IMR-90 (cell line): ENCODE data around the gene ISM2. TPM values are rescaled to one million over a fixed set of nuclear protein-coding genes. Genes with fewer than 3 reads are reported as not detected.

ENCODE experiments used
- ATAC-seq: fragments of 200-7000 bp; cut with Tn5 transposase; 2 replicates; pipeline ENCODE4 v1.9.1; 2020; ENCODE audit warnings: low read depth, mild to moderate bottlenecking, moderate library complexity
- BruUV-seq: library from RNA; stranded (reverse); fragments of 400-500 nt; replicated peaks from 2 replicates; lab custom pipeline; 2021; lab: Mats Ljungman, UMichigan
- CTCF ChIA-PET: fragments of 300-600 bp; formaldehyde crosslinking; extraction: SDS; loops from one replicate; lab custom pipeline; 2021; ENCODE audit warnings: antibody characterized with exemption; lab: Yijun Ruan, JAX
- POLR2A ChIA-PET: fragments of 300-600 bp; sonication (Branson Sonifier 250); formaldehyde crosslinking; loops from one replicate; lab custom pipeline; 2022; ENCODE audit warnings: antibody characterized with exemption; ENCODE audit not compliant: unreplicated experiment; lab: Charles Lee
- DNase-seq: peaks from one replicate; pipeline ENCODE4 v3.0.0; 2013
- H2AFZ ChIP-seq: replicated peaks from 2 replicates; pipeline ENCODE3; 2013; ENCODE audit warnings: low read length, mild to moderate bottlenecking; ENCODE audit not compliant: poor library complexity
- H2AK5ac ChIP-seq: 2 replicates; pipeline ENCODE4 v1.6.1; 2013; ENCODE audit warnings: low read depth, low read length, inconsistent platforms
- H2AK9ac ChIP-seq: replicated peaks from 2 replicates; pipeline ENCODE3; 2013; ENCODE audit warnings: mild to moderate bottlenecking, low read depth, low read length, moderate library complexity; ENCODE audit not compliant: poor library complexity
- H2BK120ac ChIP-seq: 2 replicates; pipeline ENCODE4 v1.6.1; 2013; ENCODE audit warnings: low read depth, low read length, inconsistent platforms
- H2BK15ac ChIP-seq: 3 replicates; pipeline ENCODE4 v1.6.1; 2013; ENCODE audit warnings: low read depth, low read length, inconsistent platforms
- H2BK20ac ChIP-seq: 2 replicates; pipeline ENCODE4 v1.6.1; 2013; ENCODE audit warnings: low read depth, mild to moderate bottlenecking, inconsistent platforms, low read length, moderate library complexity
- H2BK5ac ChIP-seq: 2 replicates; pipeline ENCODE4 v1.6.1; 2013; ENCODE audit warnings: mild to moderate bottlenecking, low read depth, low read length, inconsistent platforms; ENCODE audit not compliant: poor library complexity, severe bottlenecking
- H3K14ac ChIP-seq: replicated peaks from 2 replicates; pipeline ENCODE4 v1.6.1; 2013; ENCODE audit warnings: low read depth, low read length, inconsistent platforms
- H3K18ac ChIP-seq: 2 replicates; pipeline ENCODE4 v1.6.1; 2013; ENCODE audit warnings: low read depth, low read length, control low read depth
- H3K23ac ChIP-seq: 2 replicates; pipeline ENCODE4 v1.6.1; 2013; ENCODE audit warnings: low read depth, low read length, inconsistent platforms
- H3K27ac ChIP-seq: 2 replicates; pipeline ENCODE4 v1.5.1; 2013; ENCODE audit warnings: mild to moderate bottlenecking, control low read depth, low read length; ENCODE audit not compliant: insufficient read depth
- H3K27me3 ChIP-seq: 2 replicates; pipeline ENCODE4 v1.6.1; 2013; ENCODE audit warnings: low read length; ENCODE audit not compliant: control insufficient read depth, insufficient read depth
- H3K36me3 ChIP-seq: 2 replicates; pipeline ENCODE4 v1.6.1; 2013; ENCODE audit warnings: low read length, mixed read lengths; ENCODE audit not compliant: control insufficient read depth, insufficient read depth
- H3K4ac ChIP-seq: 2 replicates; pipeline ENCODE4 v1.6.1; 2013; ENCODE audit warnings: low read depth, low read length, inconsistent platforms
- H3K4me1 ChIP-seq: 2 replicates; pipeline ENCODE4 v1.6.1; 2013; ENCODE audit warnings: low read length, mixed read lengths; ENCODE audit not compliant: control insufficient read depth, insufficient read depth
- H3K4me2 ChIP-seq: 2 replicates; pipeline ENCODE4 v1.6.1; 2013; ENCODE audit warnings: low read depth, mild to moderate bottlenecking, control low read depth, low read length, moderate library complexity
- H3K4me3 ChIP-seq: 2 replicates; pipeline ENCODE4 v1.5.1; 2013; ENCODE audit warnings: low read depth, mild to moderate bottlenecking, control low read depth, low read length, moderate library complexity; ENCODE audit not compliant: insufficient read depth
- H3K56ac ChIP-seq: 2 replicates; pipeline ENCODE4 v1.6.1; 2013; ENCODE audit warnings: low read length, inconsistent platforms; ENCODE audit not compliant: insufficient read depth; ENCODE audit errors: extremely low read depth
- H3K79me1 ChIP-seq, 2 experiments: 2 replicates each; pipeline ENCODE4 v1.6.1; 2013; ENCODE audit warnings: low read length in 2 of 2, inconsistent platforms in 1 of 2, low read depth in 1 of 2
- H3K9ac ChIP-seq: 2 replicates; pipeline ENCODE4 v1.6.1; 2013; ENCODE audit warnings: low read depth, low read length, control low read depth
- H3K9me1 ChIP-seq: 2 replicates; pipeline ENCODE4 v1.6.1; 2013; ENCODE audit warnings: low read length, inconsistent platforms; ENCODE audit not compliant: insufficient read depth
- H3K9me3 ChIP-seq: 2 replicates; pipeline ENCODE4 v1.6.1; 2013; ENCODE audit warnings: low read length; ENCODE audit not compliant: control insufficient read depth, insufficient read depth
- H4K20me1 ChIP-seq: 2 replicates; pipeline ENCODE4 v1.6.1; 2013; ENCODE audit warnings: low read length, inconsistent platforms; ENCODE audit not compliant: insufficient read depth
- H4K5ac ChIP-seq: 2 replicates; pipeline ENCODE4 v1.6.1; 2013; ENCODE audit warnings: mild to moderate bottlenecking, low read depth, low read length, control low read depth
- H4K8ac ChIP-seq, 2 experiments: 2 replicates each; pipeline ENCODE4 v1.6.1; 2013; ENCODE audit warnings: low read depth in 2 of 2, low read length in 2 of 2, control low read depth in 1 of 2, inconsistent platforms in 1 of 2
- H4K91ac ChIP-seq: 2 replicates; pipeline ENCODE4 v1.6.1; 2013; ENCODE audit warnings: low read depth, low read length, inconsistent platforms; ENCODE audit not compliant: insufficient read depth
- BHLHE40 ChIP-seq: fragments of 150-350 bp; IDR thresholded peaks from 2 replicates; pipeline ENCODE4 v1.6.1; 2016; ENCODE audit warnings: mild to moderate bottlenecking, low read depth, low read length
- CEBPB ChIP-seq: IDR thresholded peaks from 2 replicates; pipeline ENCODE4 v1.6.1; 2012; ENCODE audit warnings: low read depth, low read length, improper control_type of control experiment
- CHD1 ChIP-seq: IDR thresholded peaks from 2 replicates; pipeline ENCODE4 v1.6.1; 2012; ENCODE audit warnings: low read depth, low read length, improper control_type of control experiment
- ELK1 ChIP-seq: fragments of 150-350 bp; IDR thresholded peaks from 2 replicates; pipeline ENCODE4 v1.6.1; 2016; ENCODE audit warnings: low read depth, mild to moderate bottlenecking, low read length, moderate library complexity, borderline replicate concordance
- FOS ChIP-seq: fragments of 150-350 bp; IDR thresholded peaks from 2 replicates; pipeline ENCODE4 v1.6.1; 2016; ENCODE audit warnings: low read depth, low read length
- MXI1 ChIP-seq: IDR thresholded peaks from 2 replicates; pipeline ENCODE4 v1.6.1; 2012; ENCODE audit warnings: low read depth, mild to moderate bottlenecking, low read length, moderate library complexity, borderline replicate concordance
- POLR2A ChIP-seq: IDR thresholded peaks from 2 replicates; pipeline ENCODE4 v1.6.1; 2012; ENCODE audit warnings: mild to moderate bottlenecking, low read depth, low read length
- RAD21 ChIP-seq: IDR thresholded peaks from 2 replicates; pipeline ENCODE4 v1.6.1; 2012; ENCODE audit warnings: low read length, improper control_type of control experiment
- RCOR1 ChIP-seq: IDR thresholded peaks from 2 replicates; pipeline ENCODE4 v1.6.1; 2012; ENCODE audit warnings: mild to moderate bottlenecking, low read length, improper control_type of control experiment; ENCODE audit not compliant: insufficient replicate concordance
- RFX5 ChIP-seq: IDR thresholded peaks from 2 replicates; pipeline ENCODE4 v1.8.0; 2012; ENCODE audit warnings: low read depth, mild to moderate bottlenecking, low read length, moderate library complexity
- SMC3 ChIP-seq: fragments of 150-350 bp; IDR thresholded peaks from 2 replicates; pipeline ENCODE4 v1.6.1; 2016; ENCODE audit warnings: low read depth, mild to moderate bottlenecking, antibody characterized with exemption, low read length, moderate library complexity
- USF2 ChIP-seq: fragments of 150-350 bp; IDR thresholded peaks from 2 replicates; pipeline ENCODE4 v1.6.1; 2017; ENCODE audit warnings: mild to moderate bottlenecking, antibody characterized with exemption, low read length, low read depth
- WGBS, 2 experiments: methylation state at CpG; one replicate each; pipeline versions ENCODE4 v1.1.5 to v1.1.7; 2013; ENCODE audit warnings: missing lambda C conversion rate in 2 of 2; ENCODE audit not compliant: insufficient read length in 1 of 2; ENCODE audit errors: extremely low coverage in 2 of 2; 5-methylcytosine and 5-hydroxymethylcytosine counted together
- dilution Hi-C: fragments of 300-500 bp; cut with HindIII; formaldehyde crosslinking; loops from one replicate; pipeline ENCODE4 v1.14.3; 2018; ENCODE audit warnings: low sequenced_read_pairs; ENCODE audit not compliant: unreplicated experiment
- in situ Hi-C: fragments of 300-500 bp; cut with MboI; formaldehyde crosslinking; loops from 3 replicates; pipeline ENCODE4 v1.14.3; 2019; ENCODE audit warnings: low sequenced_read_pairs, inconsistent platforms, mixed read lengths
- intact Hi-C: fragments of 100-400 bp; cut with micrococcal nuclease; formaldehyde crosslinking; loops from 2 replicates; pipeline ENCODE4 v1.10.0; 2022
- polyA plus RNA-seq, 3 experiments: library from polyadenylated mRNA; depleted of rRNA; stranded (reverse); fragments of >200 nt; gene quantifications; 2 replicates each; pipeline ENCODE4 v1.2.3, GENCODE V29; 2012; ENCODE audit warnings: low replicate concordance in 1 of 3
- total RNA-seq: library from RNA; depleted of rRNA; stranded (reverse); fragments of >200 nt; gene quantifications from 2 replicates; pipeline ENCODE4 v1.2.3, GENCODE V29; 2012

The ISM2 gene
- total and polyA plus RNA-seq, 2 of the 4 experiments (the other 2 are of a cell fraction) = under 0.01 to 0.12 TPM

- TF ChIP-seq MXI1 (no peak), USF2 (no peak)
These were observed at the start of gene ISM2 (continued) for GRCh38 chr14:77498120-77498979.

- Histone ChIP-seq H3K27ac (no peak overlapping the region), H3K36me3 (peaks cover 36% of the 10 kb centered on the region), H4K8ac (no peak overlapping the region), H2BK120ac (no peak overlapping the region), H3K4me1 (peaks cover 5% of the 10 kb centered on the region; the same call in 1 of the 2 replicates), H2BK15ac (no peak overlapping the region), H3K9ac (no peak overlapping the region), H3K4me3 (no peak overlapping the region), H4K91ac (no peak overlapping the region), H3K56ac (no peak overlapping the region), H4K20me1 (no peaks in the 10 kb centered on the region), H2BK5ac (no peak overlapping the region), H3K9me1 (peaks cover 4% of the 10 kb centered on the region; the same call in 1 of the 2 replicates), H3K27me3 (no peaks in the 10 kb centered on the region), H3K14ac (no peak overlapping the region), H3K79me1 (peaks cover 19 to 44% of the 10 kb centered on the region in 2 experiments), H2BK20ac (no peak overlapping the region), H3K9me3 (no peaks in the 10 kb centered on the region), H2AFZ (no peak overlapping the region), H3K23ac (no peak overlapping the region), H4K5ac (no peak overlapping the region), H2AK9ac (no peak overlapping the region), H3K4me2 (no peak overlapping the region), H3K18ac (no peak overlapping the region), H2AK5ac (no peak overlapping the region), H3K4ac (no peak overlapping the region)
- dilution Hi-C loops = no loop called here
- in situ Hi-C loops = loop anchor here (5.0 to 10.0 kb wide), 2 partner anchors 85 to 253 kb away; no protein-coding TSS in a partner anchor
- ChIA-PET POLR2A (no interaction called here), CTCF (interaction anchor here (0.6 to 0.9 kb wide), 4 partner anchors 67 to 1178 kb away, joined by 3 to 7 read pairs (median 4); no protein-coding TSS in a partner anchor)
- BruUV-seq = no TSS peak
- ATAC-seq (no peak), DNase-seq (no peak)
- intact Hi-C loops = no loop called here
- no CpG with 5 or more reads among the region's 8 CpGs for WGBS, 2 experiments
- TF ChIP-seq RCOR1 = no peak
- TF ChIP-seq RAD21 = no peak
- TF ChIP-seq FOS = no peak
- TF ChIP-seq RFX5 = no peak
- no peak for TF ChIP-seq SMC3
- no peak for TF ChIP-seq ELK1
- no peak for TF ChIP-seq USF2
- TF ChIP-seq POLR2A = no peak
- no peak for TF ChIP-seq BHLHE40
- TF ChIP-seq CHD1 = no peak
- no peak for TF ChIP-seq CEBPB
These were observed 49.0 kb upstream of the ISM2 start for GRCh38 chr14:77547512-77548180.
